HEK293 (cell line): ENCODE results near the gene MAML2.
"Not testable (repeated sequence)": the region's sequence is repeated elsewhere in the genome, so short reads cannot be mapped to it uniquely, and the experiment has no call there.

ENCODE experiments used
- CTCF ChIP-seq: fragments of 450-650 bp; formaldehyde crosslinking; IDR thresholded peaks from 2 replicates; pipeline ENCODE4 v1.5.1; 2016; ENCODE audit warnings: missing biosample characterization, missing genetic modification characterization
- ELK4 ChIP-seq: IDR thresholded peaks from 2 replicates; pipeline ENCODE4 v1.6.1; 2011; ENCODE audit warnings: mild to moderate bottlenecking, low read depth, low read length, borderline replicate concordance
- REST ChIP-seq: fragments of 450-650 bp; formaldehyde crosslinking; IDR thresholded peaks from 2 replicates; pipeline ENCODE4 v1.5.1; 2016; ENCODE audit warnings: missing biosample characterization, missing genetic modification characterization
- SCRT1 ChIP-seq: fragments of 450-650 bp; formaldehyde crosslinking; IDR thresholded peaks from 2 replicates; pipeline ENCODE4 v1.5.1; 2016; ENCODE audit warnings: missing biosample characterization, missing genetic modification characterization, borderline replicate concordance
- ZIC2 ChIP-seq: fragments of 450-650 bp; formaldehyde crosslinking; IDR thresholded peaks from 2 replicates; pipeline ENCODE4 v1.5.1; 2016; ENCODE audit warnings: missing biosample characterization, missing genetic modification characterization
- ZNF121 ChIP-seq: fragments of 450-650 bp; formaldehyde crosslinking; IDR thresholded peaks from 2 replicates; pipeline ENCODE4 v1.5.1; 2016; ENCODE audit warnings: missing biosample characterization, missing genetic modification characterization
- ZNF513 ChIP-seq: fragments of 450-650 bp; IDR thresholded peaks from 2 replicates; pipeline ENCODE4 v1.5.1; 2018; ENCODE audit warnings: missing biosample characterization, missing genetic modification characterization
- ZNF692 ChIP-seq: fragments of 450-650 bp; formaldehyde crosslinking; IDR thresholded peaks from 2 replicates; pipeline ENCODE4 v1.5.1; 2016; ENCODE audit warnings: missing biosample characterization, missing genetic modification characterization

GRCh38 chr11:96285985-96286384 is 57.0 kb downstream of the MAML2 start:
- TF ChIP-seq CTCF; ZNF121 (tag by site-specific recombination); SCRT1 (tag by site-specific recombination); ZNF692 (tag by site-specific recombination); ZIC2 (tag by site-specific recombination); ZNF513 (tag by site-specific recombination); ELK4; REST: not testable (repeated sequence)
